ENCODE data around the gene GSTO2. TPM values are rescaled to one million over a fixed set of nuclear protein-coding genes. Genes with fewer than 3 reads are reported as not detected.

GSTO2 gene
- total RNA-seq, 1 donor from 2014 or later = 0.33 TPM

- DNase-seq (ENCODE audit: low read depth, low spot score) = no peak
Observed at GRCh38 chr10:104307576-104308438, 38.8 kb downstream of the GSTO2 start.

GRCh38 chr10:104308439-104308903, 39.5 kb downstream of the GSTO2 start:
- DNase-seq (ENCODE audit: low read depth, low spot score) = no peak

- DNase-seq (ENCODE audit: low read depth, low spot score) = no peak
Observed at GRCh38 chr10:104309980-104310978, 41.3 kb downstream of the GSTO2 start.

- no peak for DNase-seq (ENCODE audit: low read depth, low spot score)
Observed at GRCh38 chr10:104311184-104311720, 42.3 kb downstream of the GSTO2 start.

GRCh38 chr10:104314591-104315485, 45.9 kb downstream of the GSTO2 start:
- no peak for DNase-seq (ENCODE audit: low read depth, low spot score)

GRCh38 chr10:104315486-104315921, 46.5 kb downstream of the GSTO2 start:
- DNase-seq (ENCODE audit: low read depth, low spot score) = no peak

- DNase-seq (ENCODE audit: low read depth, low spot score) = no peak
Observed at GRCh38 chr10:104316321-104317099, 47.5 kb downstream of the GSTO2 start.

GRCh38 chr10:104317269-104317710, 48.3 kb downstream of the GSTO2 start:
- no peak for DNase-seq (ENCODE audit: low read depth, low spot score)

- no peak for DNase-seq (ENCODE audit: low read depth, low spot score)
Observed at GRCh38 chr10:104317726-104318299, 48.8 kb downstream of the GSTO2 start.

- no peak for DNase-seq (ENCODE audit: low read depth, low spot score)
Observed at GRCh38 chr10:104318326-104318725, 49.3 kb downstream of the GSTO2 start.

GRCh38 chr10:104318810-104319741, 50.1 kb downstream of the GSTO2 start:
- no peak for DNase-seq (ENCODE audit: low read depth, low spot score)

GRCh38 chr10:104321226-104321625, 52.2 kb downstream of the GSTO2 start:
- DNase-seq (ENCODE audit: low read depth, low spot score) = no peak

GRCh38 chr10:104321725-104322415, 52.9 kb downstream of the GSTO2 start:
- DNase-seq (ENCODE audit: low read depth, low spot score) = no peak

GRCh38 chr10:104322416-104322782, 53.4 kb downstream of the GSTO2 start:
- no peak for DNase-seq (ENCODE audit: low read depth, low spot score)

- DNase-seq (ENCODE audit: low read depth, low spot score) = no peak
Observed at GRCh38 chr10:104323085-104323484, 54.1 kb downstream of the GSTO2 start.

GRCh38 chr10:104323760-104324201, 54.8 kb downstream of the GSTO2 start:
- no peak for DNase-seq (ENCODE audit: low read depth, low spot score)

- DNase-seq (ENCODE audit: low read depth, low spot score) = no peak
Observed at GRCh38 chr10:104324221-104324686, 55.3 kb downstream of the GSTO2 start.
